DMS153 treated with DMSO at 0.1 percent for 48 hours (cell line): ENCODE results near the gene ZNF223.

Experiments
- DNase-seq: peaks from one replicate; lab custom pipeline; 2025; ENCODE audit not compliant: unreplicated experiment; lab: John Stamatoyannopoulos, UW

The ZNF223 gene

GRCh38 chr19:44071824-44072542, 20.1 kb downstream of the ZNF223 start, which contains the start of gene ZNF284:
ZNF284 (plus strand) TSS chr19:44072159; CDS start chr19:44076390, 4,231 bp downstream.
- DNase-seq: peak; percentile 88

- DNase-seq: no peak
Observed at GRCh38 chr19:44072543-44073401, 20.9 kb downstream of the ZNF223 start.

GRCh38 chr19:44076325-44076724, 24.5 kb downstream of the ZNF223 start:
- no peak for DNase-seq

- no peak for DNase-seq
Observed at GRCh38 chr19:44092108-44092507, 40.3 kb downstream of the ZNF223 start.

- peak; percentile 88 for DNase-seq
Observed at GRCh38 chr19:44093931-44094765, 42.3 kb downstream of the ZNF223 start, which contains the start of gene ZNF224. ZNF224 (plus strand) TSS chr19:44094361; CDS start chr19:44097874, 3,513 bp downstream.

- DNase-seq: no peak
Observed at GRCh38 chr19:44107751-44108150, 55.9 kb downstream of the ZNF223 start.

GRCh38 chr19:44109458-44109857, 57.6 kb downstream of the ZNF223 start:
- DNase-seq: no peak

GRCh38 chr19:44111910-44112463, 60.2 kb downstream of the ZNF223 start:
- DNase-seq: no peak

GRCh38 chr19:44112802-44113137, 60.9 kb downstream of the ZNF223 start:
- no peak for DNase-seq

GRCh38 chr19:44113138-44113783, 61.4 kb downstream of the ZNF223 start, which contains the start of gene ZNF225:
ZNF225 (plus strand) TSS chr19:44113399; CDS start chr19:44115828, 2,429 bp downstream.
- peak; percentile 97 for DNase-seq

GRCh38 chr19:44113784-44114390, 62.1 kb downstream of the ZNF223 start:
- no peak for DNase-seq
